Brain microvascular endothelial cell (primary cell): ENCODE measurements around the gene EPB41.
"Not testable (repeated sequence)": the region's sequence is repeated elsewhere in the genome, so short reads cannot be mapped to it uniquely, and the experiment has no call there.

Experiments used
- DNase-seq: peaks from one replicate; pipeline ENCODE4 v3.0.0-alpha.2; 2020
- H3K27ac ChIP-seq: fragments of 250-450 bp; sonication (Bioruptor Pico); 2 replicates; pipeline ENCODE4 v1.5.1; 2020; ENCODE audit warnings: mild to moderate bottlenecking, moderate library complexity
- H3K27me3 ChIP-seq: fragments of 250-450 bp; sonication (Bioruptor Pico); replicated peaks from 2 replicates; pipeline ENCODE4 v1.5.1; 2020; ENCODE audit warnings: mild to moderate bottlenecking
- H3K36me3 ChIP-seq: fragments of 250-450 bp; sonication (Bioruptor Pico); replicated peaks from 2 replicates; pipeline ENCODE4 v1.5.1; 2020; ENCODE audit warnings: mild to moderate bottlenecking
- H3K4me3 ChIP-seq: 2 replicates; pipeline ENCODE4 v1.5.1; 2011; ENCODE audit warnings: low read depth, mild to moderate bottlenecking, control low read depth, low read length, moderate library complexity
- in situ Hi-C: cut with HindIII; loops from 2 replicates; pipeline ENCODE4 v1.10.0; 2017; ENCODE audit warnings: low sequenced_read_pairs, low pct_ligation_motif_present
- TF ChIP-seq, protein P1 (sequence below): IDR thresholded peaks from 2 replicates; pipeline ENCODE4 v1.5.1; 2011; ENCODE audit warnings: low read depth, mild to moderate bottlenecking, moderate library complexity, low read length, control low read depth, inconsistent platforms; ENCODE audit errors: missing control alignments

The EPB41 gene

DNA sequence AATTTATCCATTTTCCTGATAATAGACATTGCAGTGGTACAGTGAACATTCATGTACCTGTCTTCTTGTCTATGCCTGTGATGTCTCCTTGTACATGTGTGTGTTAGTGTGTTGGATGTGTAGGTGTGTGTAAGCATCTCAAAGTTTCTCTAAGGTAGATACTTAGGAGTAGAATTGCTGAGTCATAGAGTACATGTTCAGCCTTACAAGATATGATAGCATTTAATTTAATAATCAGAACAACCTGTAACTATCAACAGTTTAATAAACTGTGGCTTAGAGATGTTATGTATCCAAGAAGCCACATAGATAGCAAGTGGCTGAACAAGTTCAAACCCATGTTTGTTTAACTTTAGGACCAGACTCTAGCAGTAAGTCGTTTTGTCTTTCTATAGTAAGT, 35.6 kb downstream of the EPB41 start:
- Histone ChIP-seq H3K4me3 (no peak overlapping the region), H3K27me3 (no peaks in the 10 kb centered on the region), H3K36me3 (no peaks in the 10 kb centered on the region), H3K27ac (no peak overlapping the region)
- DNase-seq = no peak
- TF ChIP-seq, protein P1, sequence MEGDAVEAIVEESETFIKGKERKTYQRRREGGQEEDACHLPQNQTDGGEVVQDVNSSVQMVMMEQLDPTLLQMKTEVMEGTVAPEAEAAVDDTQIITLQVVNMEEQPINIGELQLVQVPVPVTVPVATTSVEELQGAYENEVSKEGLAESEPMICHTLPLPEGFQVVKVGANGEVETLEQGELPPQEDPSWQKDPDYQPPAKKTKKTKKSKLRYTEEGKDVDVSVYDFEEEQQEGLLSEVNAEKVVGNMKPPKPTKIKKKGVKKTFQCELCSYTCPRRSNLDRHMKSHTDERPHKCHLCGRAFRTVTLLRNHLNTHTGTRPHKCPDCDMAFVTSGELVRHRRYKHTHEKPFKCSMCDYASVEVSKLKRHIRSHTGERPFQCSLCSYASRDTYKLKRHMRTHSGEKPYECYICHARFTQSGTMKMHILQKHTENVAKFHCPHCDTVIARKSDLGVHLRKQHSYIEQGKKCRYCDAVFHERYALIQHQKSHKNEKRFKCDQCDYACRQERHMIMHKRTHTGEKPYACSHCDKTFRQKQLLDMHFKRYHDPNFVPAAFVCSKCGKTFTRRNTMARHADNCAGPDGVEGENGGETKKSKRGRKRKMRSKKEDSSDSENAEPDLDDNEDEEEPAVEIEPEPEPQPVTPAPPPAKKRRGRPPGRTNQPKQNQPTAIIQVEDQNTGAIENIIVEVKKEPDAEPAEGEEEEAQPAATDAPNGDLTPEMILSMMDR = no peak
- in situ Hi-C loops = no loop called here

DNA sequence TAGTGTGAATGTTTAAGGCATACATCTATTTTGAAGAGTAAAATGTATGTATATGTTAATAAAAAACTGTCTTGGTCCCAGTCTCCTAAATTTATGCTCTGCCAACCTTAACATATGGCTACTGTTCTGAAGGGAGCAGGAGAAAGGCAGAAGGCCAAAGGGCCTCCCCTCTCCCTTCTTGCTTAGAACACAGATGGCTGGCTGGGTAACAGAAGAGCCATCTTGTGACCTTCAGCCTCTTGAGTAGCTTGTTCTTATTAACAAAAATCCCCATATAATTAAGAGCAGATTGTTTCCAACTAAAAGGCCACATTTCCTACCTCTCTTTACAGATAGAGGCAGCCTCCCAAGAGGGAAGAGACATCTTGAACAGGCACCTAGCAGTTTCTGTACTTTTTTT, 36.1 kb downstream of the EPB41 start:
- in situ Hi-C loops = no loop called here
- TF ChIP-seq, protein P1 = no peak
- H3K27ac ChIP-seq = no peak overlapping the region
- DNase-seq = no peak
- H3K27me3 ChIP-seq = no peaks in the 10 kb centered on the region
- H3K4me3 ChIP-seq = no peak overlapping the region
- no peaks in the 10 kb centered on the region for H3K36me3 ChIP-seq

DNA sequence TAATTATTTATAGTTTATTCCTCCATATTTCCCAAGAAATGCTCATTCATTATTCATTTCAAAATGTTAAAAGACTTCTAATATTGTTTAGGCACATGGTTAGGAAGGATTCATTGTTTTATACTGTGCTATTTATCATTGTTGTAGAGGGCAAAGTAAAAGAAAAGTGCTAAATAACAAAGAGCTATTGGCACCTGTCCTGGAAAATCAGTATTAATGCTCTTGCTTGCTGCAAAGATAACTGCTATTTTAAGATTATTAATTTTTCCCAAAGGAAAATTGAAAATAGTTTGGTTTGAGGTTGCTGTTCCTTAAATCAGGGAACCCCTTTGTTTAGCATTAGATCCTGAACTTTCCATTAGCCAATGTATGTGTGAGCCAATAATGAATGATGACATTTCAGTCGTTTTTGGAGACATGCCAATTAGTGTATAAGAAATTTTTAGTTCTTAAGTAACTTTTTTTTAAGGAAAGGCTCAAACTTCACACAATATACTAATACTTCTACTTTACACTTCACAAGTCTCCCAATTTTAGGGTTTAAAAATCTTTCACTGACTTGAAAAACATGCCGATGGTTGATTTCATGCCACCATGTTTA, 39.9 kb downstream of the EPB41 start:
- TF ChIP-seq, protein P1 = no peak
- DNase-seq = no peak
- Histone ChIP-seq H3K27me3 (no peaks in the 10 kb centered on the region), H3K4me3 (no peak overlapping the region), H3K27ac (no peak overlapping the region), H3K36me3 (no peaks in the 10 kb centered on the region)
- in situ Hi-C loops = no loop called here

DNA sequence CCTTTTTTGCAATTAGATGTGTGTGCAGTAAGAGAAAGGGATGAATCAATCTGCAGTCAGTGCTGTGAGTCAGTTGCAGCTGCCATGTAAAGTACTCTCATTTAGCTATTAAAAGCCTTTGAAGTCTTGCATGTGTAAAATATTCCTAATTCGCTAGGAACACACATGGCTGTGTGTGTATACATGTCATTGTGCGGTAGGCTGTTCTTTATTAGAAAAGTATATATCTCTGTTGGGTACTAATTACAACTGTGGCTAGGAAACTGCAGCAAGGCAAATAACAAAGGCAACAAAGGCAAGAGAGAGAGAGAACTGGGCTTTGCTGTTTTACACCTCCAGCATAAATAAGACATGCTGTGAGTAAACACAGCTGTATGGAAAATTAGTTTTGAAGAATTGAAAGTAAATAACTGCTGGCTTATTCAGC, 41.7 kb downstream of the EPB41 start:
- Histone ChIP-seq H3K27me3 (no peaks in the 10 kb centered on the region), H3K27ac (no peak overlapping the region), H3K4me3 (no peak overlapping the region), H3K36me3 (no peaks in the 10 kb centered on the region)
- TF ChIP-seq, protein P1 = no peak
- in situ Hi-C loops = no loop called here
- no peak for DNase-seq

DNA sequence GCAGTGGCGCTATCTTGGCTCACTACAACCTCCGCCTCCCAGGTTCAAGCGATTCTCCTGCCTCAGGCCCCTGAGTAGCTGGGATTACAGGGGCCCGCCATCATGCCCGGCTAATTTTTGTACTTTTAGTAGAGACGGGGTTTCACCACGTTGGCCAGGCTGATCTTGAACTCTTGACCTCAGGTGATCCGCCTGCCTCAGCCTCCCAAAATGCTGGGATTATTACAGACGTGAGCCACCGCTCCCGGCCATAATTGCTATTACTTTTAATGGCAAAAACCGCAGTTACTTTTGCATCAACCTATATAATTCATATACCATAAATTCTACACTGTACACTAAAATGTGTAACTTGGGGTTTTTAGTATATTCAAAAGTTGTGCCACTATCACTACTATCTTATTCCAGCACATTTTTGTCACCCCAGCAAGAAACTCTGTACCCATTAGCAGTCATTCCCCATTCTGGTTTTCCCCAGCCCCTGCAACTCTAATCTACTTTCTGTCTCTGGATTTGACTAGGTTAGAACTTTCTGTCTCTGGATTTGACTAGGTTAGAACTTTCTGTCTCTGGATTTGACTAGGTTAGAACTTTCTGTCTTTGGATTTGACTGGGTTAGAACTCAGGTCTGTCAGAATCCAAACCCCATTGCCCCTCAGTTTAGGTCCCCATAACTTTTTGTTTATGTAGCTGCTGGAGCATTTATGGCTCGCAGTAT, 47.9 kb downstream of the EPB41 start:
- H3K27me3 ChIP-seq, in situ Hi-C loops, H3K36me3 ChIP-seq, H3K4me3 ChIP-seq, H3K27ac ChIP-seq, DNase-seq: not testable (repeated sequence)

DNA sequence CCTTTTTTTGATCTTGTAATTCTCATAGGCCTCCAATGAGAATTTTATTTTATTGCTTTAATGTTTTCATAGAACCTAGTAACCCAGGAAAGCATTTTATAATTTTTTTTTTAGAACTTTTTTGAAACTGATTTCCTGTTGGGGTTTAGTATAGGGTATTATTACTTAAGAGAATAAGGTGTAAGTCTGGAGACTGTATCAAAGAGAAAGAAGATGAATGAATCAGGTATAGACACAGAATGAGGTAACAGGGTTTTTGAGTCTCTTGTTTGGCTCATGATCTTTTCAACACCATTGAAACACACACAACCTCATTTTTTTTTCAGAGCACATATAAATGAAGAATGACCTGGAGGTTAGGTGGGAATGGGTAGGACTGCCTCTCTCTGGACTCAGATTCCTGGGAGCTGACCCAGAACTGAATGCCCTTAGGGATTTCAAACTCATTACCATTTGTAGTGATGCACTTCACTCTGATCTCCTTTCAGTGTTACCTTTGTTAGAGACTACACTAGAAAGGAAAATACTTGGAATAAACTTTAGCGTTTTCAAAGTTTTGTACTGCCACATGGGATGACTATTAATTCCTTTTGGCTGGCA, 51.0 kb downstream of the EPB41 start:
- Histone ChIP-seq H3K27ac (no peak overlapping the region), H3K27me3 (no peaks in the 10 kb centered on the region), H3K4me3 (no peak overlapping the region), H3K36me3 (no peaks in the 10 kb centered on the region)
- TF ChIP-seq, protein P1 = no peak
- in situ Hi-C loops = no loop called here
- no peak for DNase-seq
